GM23338 (cell line): ENCODE data around the gene PTPRH. TPM values are rescaled to one million over a fixed set of nuclear protein-coding genes. Genes with fewer than 3 reads are reported as not detected.

Experiments used
- ATAC-seq: fragments of 200-7000 bp; cut with Tn5 transposase; 3 replicates; pipeline ENCODE4 v1.9.1; 2020
- DNase-seq: peaks from one replicate; pipeline ENCODE4 v3.0.0-alpha.2; 2015; ENCODE audit warnings: low spot score
- H2AFZ ChIP-seq: fragments of 200-600 bp; sonication (generic); 2 replicates; pipeline ENCODE4 v1.8.0; 2016; ENCODE audit warnings: antibody characterized with exemption, mild to moderate bottlenecking, moderate library complexity
- H3F3A ChIP-seq: fragments of 200-600 bp; sonication (generic); replicated peaks from 2 replicates; pipeline ENCODE4 v1.8.0; 2017; ENCODE audit warnings: antibody characterized with exemption, mixed run types, low read depth
- H3K27ac ChIP-seq: fragments of 200-600 bp; sonication (generic); 2 replicates; pipeline ENCODE4 v1.6.1; 2016; ENCODE audit warnings: low read depth
- H3K27me3 ChIP-seq: fragments of 200-600 bp; sonication (generic); 2 replicates; pipeline ENCODE4 v1.8.0; 2016; ENCODE audit warnings: mild to moderate bottlenecking, mixed run types, moderate library complexity; ENCODE audit not compliant: insufficient read depth
- H3K36me3 ChIP-seq: fragments of 200-600 bp; sonication (generic); 2 replicates; pipeline ENCODE4 v1.8.0; 2016; ENCODE audit warnings: mild to moderate bottlenecking; ENCODE audit not compliant: insufficient read depth
- H3K4me1 ChIP-seq: fragments of 200-600 bp; sonication (generic); 2 replicates; pipeline ENCODE4 v1.8.0; 2016; ENCODE audit warnings: mild to moderate bottlenecking, moderate library complexity; ENCODE audit not compliant: insufficient read depth
- H3K4me2 ChIP-seq: fragments of 200-600 bp; sonication (generic); 2 replicates; pipeline ENCODE4 v1.7.1; 2017; ENCODE audit warnings: mixed run types
- H3K4me3 ChIP-seq: fragments of 200-600 bp; sonication (generic); 2 replicates; pipeline ENCODE4 v1.6.1; 2016; ENCODE audit warnings: mixed run types
- H3K79me2 ChIP-seq: fragments of 200-600 bp; sonication (generic); replicated peaks from 2 replicates; pipeline ENCODE4 v1.8.0; 2017; ENCODE audit warnings: mild to moderate bottlenecking; ENCODE audit not compliant: insufficient read depth
- H3K9me2 ChIP-seq: fragments of 200-600 bp; sonication (generic); 2 replicates; pipeline ENCODE4 v1.8.0; 2017; ENCODE audit not compliant: insufficient read depth
- H4K20me1 ChIP-seq: fragments of 200-600 bp; sonication (generic); replicated peaks from 2 replicates; pipeline ENCODE4 v1.8.0; 2017; ENCODE audit warnings: mild to moderate bottlenecking; ENCODE audit not compliant: insufficient read depth
- H3K27ac Mint-ChIP-seq: 2 replicates; pipeline ENCODE4 v1.8.0; 2020; ENCODE audit warnings: inconsistent platforms, mild to moderate bottlenecking, moderate library complexity, mixed read lengths
- H3K27me3 Mint-ChIP-seq: 3 replicates; pipeline ENCODE4 v1.8.0; 2022; ENCODE audit warnings: low read depth, mild to moderate bottlenecking, moderate library complexity, mixed read lengths, inconsistent platforms; ENCODE audit not compliant: insufficient read depth, poor library complexity
- H3K36me3 Mint-ChIP-seq: 3 replicates; pipeline ENCODE4 v1.8.0; 2021; ENCODE audit warnings: low read depth, mild to moderate bottlenecking, inconsistent platforms, moderate library complexity, mixed read lengths
- H3K4me1 Mint-ChIP-seq: 3 replicates; pipeline ENCODE4 v1.8.0; 2020; ENCODE audit warnings: mild to moderate bottlenecking, inconsistent platforms, mixed read lengths
- H3K4me3 Mint-ChIP-seq: 3 replicates; pipeline ENCODE4 v1.8.0; 2021; ENCODE audit warnings: moderate library complexity, mild to moderate bottlenecking, inconsistent platforms, mixed read lengths
- H3K9me3 Mint-ChIP-seq: 3 replicates; pipeline ENCODE4 v1.8.0; 2020; ENCODE audit warnings: moderate library complexity, mild to moderate bottlenecking, inconsistent platforms, mixed read lengths
- CREB1 ChIP-seq: fragments of 250-450 bp; sonication (Bioruptor Pico); IDR thresholded peaks from 2 replicates; pipeline ENCODE4 v1.5.0; 2020; ENCODE audit warnings: low read depth, mild to moderate bottlenecking, moderate library complexity
- CTCF ChIP-seq, 2 experiments: fragments of 200-600 bp in 1 of 2; sonication (generic) in 1 of 2; conservative IDR thresholded peaks; 2 replicates each; pipeline versions ENCODE4 v1.5.1 to v1.6.1; 2016 to 2017; ENCODE audit warnings: antibody characterized with exemption in 2 of 2, low read depth in 2 of 2, mild to moderate bottlenecking in 2 of 2, moderate library complexity in 1 of 2
- ETS1 ChIP-seq: IDR thresholded peaks from 2 replicates; pipeline ENCODE4 v1.6.1; 2016; ENCODE audit warnings: antibody characterized with exemption
- EZH2 ChIP-seq: fragments of 200-600 bp; sonication (generic); IDR thresholded peaks from one replicate; pipeline ENCODE4 v1.8.0; 2017; ENCODE audit warnings: antibody characterized with exemption, mild to moderate bottlenecking, low read depth; ENCODE audit not compliant: unreplicated experiment
- EZH2phosphoT487 ChIP-seq: fragments of 200-600 bp; sonication (generic); IDR thresholded peaks from one replicate; pipeline ENCODE4 v1.8.1; 2018; ENCODE audit warnings: antibody characterized with exemption; ENCODE audit not compliant: unreplicated experiment
- JUNB ChIP-seq: IDR thresholded peaks from one replicate; pipeline ENCODE4 v1.6.1; 2016; ENCODE audit warnings: antibody characterized with exemption; ENCODE audit not compliant: unreplicated experiment
- NANOG ChIP-seq: IDR thresholded peaks from 2 replicates; pipeline ENCODE4 v1.6.1; 2016; ENCODE audit warnings: antibody characterized with exemption, borderline replicate concordance
- POLR2AphosphoS5 ChIP-seq: IDR thresholded peaks from 2 replicates; pipeline ENCODE4 v1.6.1; 2016; ENCODE audit warnings: antibody characterized with exemption, low read depth
- REST ChIP-seq: IDR thresholded peaks from one replicate; pipeline ENCODE4 v1.6.1; 2018; ENCODE audit warnings: antibody characterized with exemption; ENCODE audit not compliant: unreplicated experiment
- STAT1 ChIP-seq: IDR thresholded peaks from one replicate; pipeline ENCODE4 v1.6.1; 2016; ENCODE audit warnings: antibody characterized with exemption; ENCODE audit not compliant: unreplicated experiment
- ZNF114 ChIP-seq: fragments of 250-450 bp; sonication (Bioruptor Pico); IDR thresholded peaks from 2 replicates; pipeline ENCODE4 v1.5.0; 2020; ENCODE audit warnings: mild to moderate bottlenecking, moderate library complexity
- ZNF331 ChIP-seq: fragments of 250-450 bp; sonication (Bioruptor Pico); IDR thresholded peaks from 2 replicates; pipeline ENCODE4 v1.5.0; 2020; ENCODE audit warnings: low read depth, mild to moderate bottlenecking, moderate library complexity
- ZNF462 ChIP-seq: fragments of 250-450 bp; sonication (Bioruptor Pico); IDR thresholded peaks from 2 replicates; pipeline ENCODE4 v1.5.0; 2020; ENCODE audit warnings: mild to moderate bottlenecking, moderate library complexity
- polyA plus RNA-seq: library from polyadenylated mRNA; unstranded; fragments of >200 nt; fragmentation: Nextera tagmentation; extraction: Ambion mirVana; gene quantifications from 2 replicates; pipeline ENCODE4 v1.2.1, GENCODE V29; 2016
- total RNA-seq: library from RNA; depleted of rRNA; stranded (reverse); fragments of >200 nt; shearing (Covaris generic); gene quantifications from 2 replicates; pipeline ENCODE4 v1.2.3, GENCODE V29; 2014

Gene PTPRH
- total and polyA plus RNA-seq, 2 experiments from 2014 or later, result 0.16 to 2.1 TPM

- no peak for ATAC-seq
- no peak overlapping the region for H2AFZ ChIP-seq
- H3F3A ChIP-seq, result peaks cover 11% of the 10 kb centered on the region; the same call in 1 of the 2 replicates
- no peak overlapping the region for H3K4me3 ChIP-seq
- H3K4me2 ChIP-seq, result no peak overlapping the region
- no peaks in the 10 kb centered on the region for H3K79me2 ChIP-seq
- H4K20me1 ChIP-seq, result no peaks in the 10 kb centered on the region; the same call in 1 of the 2 replicates
- H3K27me3 ChIP-seq, result no peaks in the 10 kb centered on the region
- H3K27ac ChIP-seq, result 0 out of 2 replicates have a peak overlapping the region, but pooled peaks have one; percentile 63
- DNase-seq, result no peak
- Mint-ChIP-seq H3K4me1 (peaks cover 22% of the 10 kb centered on the region), H3K9me3 (no peaks in the 10 kb centered on the region), H3K27ac (no peak overlapping the region), H3K27me3 (peaks cover 13% of the 10 kb centered on the region), H3K36me3 (peaks cover 16% of the 10 kb centered on the region), H3K4me3 (no peak overlapping the region)
- no peaks in the 10 kb centered on the region for H3K9me2 ChIP-seq
- peaks cover 13% of the 10 kb centered on the region; the same call in 1 of the 2 replicates for H3K4me1 ChIP-seq
- no peaks in the 10 kb centered on the region; the same call in 1 of the 2 replicates for H3K36me3 ChIP-seq
- no peak for TF ChIP-seq ZNF114 (CRISPR knock-in tag)
- no peak for TF ChIP-seq ETS1
- TF ChIP-seq REST, result no peak
- TF ChIP-seq CREB1 (CRISPR knock-in tag), result no peak
- no peak for TF ChIP-seq JUNB
- TF ChIP-seq CTCF (conservative IDR thresholded peaks at IDR 0.05; ENCODE audit: low read depth in 2 of 2), result no peak
- no peak for TF ChIP-seq EZH2
- no peak for TF ChIP-seq ZNF462 (CRISPR knock-in tag)
- no peak for TF ChIP-seq ZNF331 (CRISPR knock-in tag)
- TF ChIP-seq STAT1, result no peak
- TF ChIP-seq NANOG, result no peak
- TF ChIP-seq POLR2AphosphoS5, result no peak
- no peak for TF ChIP-seq EZH2phosphoT487
Observed at GRCh38 chr19:55134736-55135135, 74.6 kb downstream of the PTPRH start.
